ENCODE data around the gene ZNF541.

DNA sequence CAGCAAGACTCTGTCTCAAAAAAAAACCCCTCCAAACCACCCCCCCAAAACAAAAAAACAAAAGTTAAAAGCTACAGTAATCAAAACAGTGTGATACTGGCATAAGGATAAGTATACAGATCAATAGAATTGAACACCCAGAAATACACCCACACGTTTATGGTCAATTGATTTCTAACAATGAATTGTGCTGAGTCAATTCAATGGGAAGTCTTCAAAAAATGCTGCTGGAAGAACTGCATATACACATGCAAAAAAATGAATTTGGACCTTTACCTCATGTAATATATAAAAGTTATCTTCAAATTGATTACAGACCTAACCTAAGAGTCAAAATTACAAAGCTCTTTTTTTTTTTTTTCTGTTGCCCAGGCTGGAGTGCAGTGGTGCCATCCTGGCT lies 38.3 kb downstream of the ZNF541 start:
- no peak for TF ChIP-seq POLR2A (IDR thresholded peaks at IDR 0.05; ENCODE audit: low read depth, low read length)
- TF ChIP-seq, protein P1, sequence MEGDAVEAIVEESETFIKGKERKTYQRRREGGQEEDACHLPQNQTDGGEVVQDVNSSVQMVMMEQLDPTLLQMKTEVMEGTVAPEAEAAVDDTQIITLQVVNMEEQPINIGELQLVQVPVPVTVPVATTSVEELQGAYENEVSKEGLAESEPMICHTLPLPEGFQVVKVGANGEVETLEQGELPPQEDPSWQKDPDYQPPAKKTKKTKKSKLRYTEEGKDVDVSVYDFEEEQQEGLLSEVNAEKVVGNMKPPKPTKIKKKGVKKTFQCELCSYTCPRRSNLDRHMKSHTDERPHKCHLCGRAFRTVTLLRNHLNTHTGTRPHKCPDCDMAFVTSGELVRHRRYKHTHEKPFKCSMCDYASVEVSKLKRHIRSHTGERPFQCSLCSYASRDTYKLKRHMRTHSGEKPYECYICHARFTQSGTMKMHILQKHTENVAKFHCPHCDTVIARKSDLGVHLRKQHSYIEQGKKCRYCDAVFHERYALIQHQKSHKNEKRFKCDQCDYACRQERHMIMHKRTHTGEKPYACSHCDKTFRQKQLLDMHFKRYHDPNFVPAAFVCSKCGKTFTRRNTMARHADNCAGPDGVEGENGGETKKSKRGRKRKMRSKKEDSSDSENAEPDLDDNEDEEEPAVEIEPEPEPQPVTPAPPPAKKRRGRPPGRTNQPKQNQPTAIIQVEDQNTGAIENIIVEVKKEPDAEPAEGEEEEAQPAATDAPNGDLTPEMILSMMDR (IDR thresholded peaks at IDR 0.05; ENCODE audit: extremely low read depth in 1 of 2, insufficient read depth in 1 of 2, low read depth in 1 of 2, low read length in 2 of 2) = no peak
